ENCODE measurements around the gene SLC25A34.
A peak's percentile ranks its signal among the peaks of the same experiment; 100 is the strongest.
"Not testable (repeated sequence)": the region's sequence is repeated elsewhere in the genome, so short reads cannot be mapped to it uniquely, and the experiment has no call there.

SLC25A34 gene

DNA sequence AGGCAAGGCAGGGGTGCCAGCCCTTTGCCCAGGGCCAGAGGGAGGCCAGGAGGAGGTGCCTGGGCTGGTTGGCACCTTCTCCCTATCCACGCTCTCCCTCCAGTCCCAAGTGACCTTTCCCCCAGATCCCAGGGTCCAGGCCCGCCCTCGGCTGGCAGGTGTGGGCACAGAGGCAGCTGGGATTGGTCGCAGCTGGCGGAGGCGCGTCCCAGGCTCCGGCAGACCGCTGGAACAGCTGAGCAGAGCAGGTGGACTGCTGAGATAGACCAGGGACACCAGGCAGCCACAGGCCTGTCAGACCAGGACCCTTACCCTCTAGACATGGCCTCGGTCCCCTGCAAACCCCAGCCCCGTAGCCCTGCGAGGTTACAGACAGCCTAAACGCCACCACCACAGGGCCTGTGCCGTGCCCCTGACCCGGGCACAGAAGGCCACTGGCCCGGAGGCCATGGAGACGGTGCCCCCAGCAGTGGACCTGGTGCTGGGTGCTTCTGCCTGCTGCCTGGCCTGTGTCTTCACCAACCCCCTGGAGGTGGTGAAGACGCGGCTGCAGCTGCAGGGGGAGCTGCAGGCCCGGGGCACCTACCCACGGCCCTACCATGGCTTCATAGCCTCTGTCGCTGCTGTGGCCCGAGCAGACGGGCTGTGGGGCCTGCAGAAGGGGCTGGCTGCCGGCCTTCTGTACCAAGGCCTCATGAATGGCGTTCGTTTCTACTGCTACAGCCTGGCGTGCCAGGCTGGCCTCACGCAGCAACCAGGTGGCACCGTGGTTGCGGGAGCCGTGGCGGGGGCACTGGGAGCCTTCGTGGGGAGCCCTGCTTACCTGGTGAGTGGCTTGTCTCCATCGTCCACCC, at the start of gene SLC25A34:
SLC25A34 (plus strand) TSS at position 221 of the 854 bp plus-strand sequence; CDS start at position 449, 228 bp downstream.
- in situ Hi-C loops (cut with MboI; ENCODE audit: low pct_unique_long_range_greater_than_20kb, low sequenced_read_pairs), result no loop called here
- no peak for DNase-seq

DNA sequence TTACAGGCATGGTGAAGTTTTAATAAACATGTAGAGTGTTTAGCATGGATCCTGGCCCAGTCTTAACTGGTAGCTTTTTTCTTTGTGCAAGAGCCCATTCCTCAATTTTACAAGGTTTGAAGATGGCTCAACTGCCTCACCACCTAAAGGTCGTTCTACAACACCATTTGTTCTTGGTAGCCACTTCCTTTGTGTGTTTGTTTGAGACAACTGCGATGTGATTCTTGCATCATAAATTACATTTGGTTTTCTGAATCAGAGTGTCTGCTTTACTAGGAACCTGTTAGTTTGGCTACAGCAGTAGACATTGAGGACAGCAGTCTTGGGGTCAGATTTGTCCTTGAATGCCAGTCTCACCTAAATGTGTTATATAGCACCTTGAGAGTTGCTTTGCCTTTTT, 48.6 kb upstream of the SLC25A34 start:
- in situ Hi-C loops (cut with MboI; ENCODE audit: low pct_unique_long_range_greater_than_20kb, low sequenced_read_pairs), result no loop called here
- no peak for DNase-seq

DNA sequence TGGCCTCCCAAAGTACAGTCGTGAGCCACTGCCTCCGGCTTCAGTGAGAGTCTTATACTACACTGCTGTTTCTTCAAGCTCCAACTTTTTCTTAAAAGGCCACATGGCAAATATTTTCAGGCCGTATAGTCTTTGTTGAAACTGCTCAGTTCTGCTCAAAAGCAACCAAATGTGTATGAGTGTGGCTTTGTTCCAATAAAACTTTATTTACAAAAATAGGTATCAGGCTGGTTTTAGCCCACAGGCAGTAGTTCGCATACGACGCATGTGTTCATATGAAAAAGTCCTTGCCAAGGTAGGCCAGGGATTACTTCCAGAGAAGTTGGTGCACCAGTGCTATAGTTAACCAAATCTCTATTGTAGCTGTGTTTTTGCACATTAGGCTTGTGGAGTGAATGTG, 45.7 kb upstream of the SLC25A34 start:
- no peak for DNase-seq
- in situ Hi-C loops (cut with MboI; ENCODE audit: low pct_unique_long_range_greater_than_20kb, low sequenced_read_pairs), result no loop called here

DNA sequence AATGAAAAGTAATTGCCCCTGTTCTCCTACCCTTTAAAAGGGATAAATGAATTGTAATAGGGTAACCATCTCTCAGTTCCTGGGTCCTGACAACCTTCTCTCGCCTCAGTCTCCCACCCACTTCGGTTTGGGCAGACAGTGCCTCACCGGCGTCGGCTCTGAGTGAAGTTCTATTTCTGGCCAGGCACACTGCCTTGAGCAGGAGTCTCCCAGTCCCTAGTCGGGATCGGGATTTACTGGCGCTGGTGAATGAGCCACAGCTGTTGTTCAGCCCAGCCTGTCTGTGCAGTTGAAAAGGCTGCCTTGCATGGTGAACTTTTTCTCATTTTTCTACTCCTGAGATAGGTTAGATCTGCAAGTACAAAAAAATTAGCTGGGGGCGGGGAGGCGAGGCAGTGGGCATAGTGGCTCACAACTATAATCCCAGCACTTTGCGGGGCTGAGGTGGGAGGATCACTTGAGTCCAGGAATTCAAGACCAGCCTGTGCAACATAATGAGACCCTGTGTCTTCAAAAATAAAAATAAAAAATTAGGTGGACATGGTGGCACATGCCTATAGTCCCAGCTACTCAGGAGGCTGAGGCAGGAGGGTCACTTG, 44.5 kb upstream of the SLC25A34 start:
- DNase-seq, result no peak

DNA sequence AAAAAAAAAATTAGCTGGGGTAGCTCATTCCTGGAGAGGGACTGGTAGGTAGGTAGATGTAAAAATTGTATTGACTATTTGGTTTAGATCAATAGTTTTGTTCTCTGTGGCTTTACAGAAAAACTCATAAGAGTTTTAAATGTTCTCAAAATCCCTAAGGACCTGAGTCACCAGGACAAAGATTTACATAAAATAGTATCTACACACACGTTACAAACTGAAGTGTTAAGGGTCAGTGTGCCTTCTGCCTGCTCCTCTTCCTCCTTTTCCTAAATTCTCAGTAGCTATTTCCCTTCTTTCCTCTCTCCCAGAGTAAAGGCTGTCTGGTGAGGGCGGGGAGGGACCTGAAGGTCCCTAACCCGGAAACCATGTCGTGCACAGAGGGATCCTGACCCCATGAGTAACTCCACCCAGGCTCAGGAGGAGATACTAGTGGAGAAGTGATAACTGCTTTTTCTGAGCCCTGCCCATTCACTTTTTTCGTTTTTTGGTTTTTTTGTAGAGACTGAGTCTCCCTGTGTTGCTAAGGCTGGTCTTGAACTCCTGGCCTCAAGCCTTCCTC, 43.9 kb upstream of the SLC25A34 start:
- in situ Hi-C loops (cut with MboI; ENCODE audit: low pct_unique_long_range_greater_than_20kb, low sequenced_read_pairs), result no loop called here
- no peak for DNase-seq

More for the DNA sequence above, 44.5 kb upstream of the SLC25A34 start:
- in situ Hi-C loops (cut with MboI; ENCODE audit: low pct_unique_long_range_greater_than_20kb, low sequenced_read_pairs), result no loop called here

DNA sequence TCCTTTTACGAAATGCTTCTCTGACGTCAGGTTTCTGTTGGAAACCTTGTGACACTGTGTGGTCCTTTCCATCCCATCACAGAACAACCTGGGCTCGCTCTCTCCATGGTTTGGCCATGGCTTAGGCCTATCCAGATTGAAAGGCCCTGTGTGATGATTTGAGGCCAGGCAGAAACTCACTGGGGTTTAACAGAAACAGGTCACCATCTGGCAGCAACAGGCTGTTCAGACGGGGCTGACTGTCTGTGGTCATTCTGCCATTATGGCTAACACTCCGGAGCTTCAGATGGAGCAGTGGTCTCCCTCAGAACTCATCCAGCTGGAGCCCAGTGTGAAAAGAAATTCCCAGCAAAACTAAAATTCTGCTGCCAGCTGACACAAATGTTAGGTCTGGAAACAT, 42.7 kb upstream of the SLC25A34 start:
- in situ Hi-C loops (cut with MboI; ENCODE audit: low pct_unique_long_range_greater_than_20kb, low sequenced_read_pairs), result no loop called here
- no peak for DNase-seq

DNA sequence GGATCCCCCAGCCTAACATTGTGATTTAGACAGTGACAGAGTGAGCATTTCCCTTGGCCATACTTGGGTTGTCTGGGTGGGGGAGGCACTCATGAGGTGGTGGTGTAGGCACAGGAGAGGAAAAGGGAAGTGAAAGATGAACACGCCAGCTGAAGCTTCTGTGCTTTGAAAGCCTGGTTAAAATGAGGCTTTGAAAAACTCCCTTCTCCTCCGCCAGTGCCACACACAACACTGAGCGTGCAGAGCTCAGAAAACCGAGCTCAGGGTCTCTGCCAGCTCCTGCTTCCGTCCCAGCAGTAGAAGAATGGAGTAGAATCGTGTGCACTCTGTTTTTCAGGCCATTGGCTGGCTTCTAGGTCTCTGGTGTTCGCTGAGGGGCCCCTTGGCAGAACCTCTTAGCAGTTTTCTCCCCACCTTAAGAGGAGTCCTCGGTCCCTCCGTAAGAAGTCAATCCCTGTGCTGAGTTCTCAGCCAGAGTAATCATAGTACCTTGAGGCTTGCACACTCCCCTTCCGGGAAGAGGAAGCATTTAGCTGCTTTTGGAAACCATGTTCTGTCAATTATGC, 39.0 kb upstream of the SLC25A34 start:
- DNase-seq, result peak; percentile 93

DNA sequence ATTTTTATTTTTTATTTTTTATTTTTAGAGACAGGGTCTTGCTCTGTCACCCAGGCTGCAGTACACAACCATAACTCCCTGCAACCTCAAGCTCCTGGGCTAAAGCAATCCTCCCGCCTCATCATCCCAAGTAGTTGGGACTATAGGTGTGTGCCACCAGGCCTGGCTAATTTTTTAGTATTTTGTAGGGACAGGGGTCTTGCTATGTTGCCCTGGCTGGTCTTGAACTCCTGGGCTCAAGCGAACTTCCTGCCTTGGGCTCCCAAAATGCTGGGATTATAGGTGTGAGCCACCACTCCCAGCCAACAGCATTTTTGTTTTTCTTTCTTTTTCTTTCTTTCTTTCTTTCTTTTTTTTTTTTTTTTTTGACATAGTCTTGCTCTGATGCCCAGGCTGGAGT, 37.9 kb upstream of the SLC25A34 start:
- in situ Hi-C loops (cut with MboI; ENCODE audit: low pct_unique_long_range_greater_than_20kb, low sequenced_read_pairs), result no loop called here
- no peak for DNase-seq

More for the DNA sequence above, 39.0 kb upstream of the SLC25A34 start:
- in situ Hi-C loops (cut with MboI; ENCODE audit: low pct_unique_long_range_greater_than_20kb, low sequenced_read_pairs), result no loop called here

DNA sequence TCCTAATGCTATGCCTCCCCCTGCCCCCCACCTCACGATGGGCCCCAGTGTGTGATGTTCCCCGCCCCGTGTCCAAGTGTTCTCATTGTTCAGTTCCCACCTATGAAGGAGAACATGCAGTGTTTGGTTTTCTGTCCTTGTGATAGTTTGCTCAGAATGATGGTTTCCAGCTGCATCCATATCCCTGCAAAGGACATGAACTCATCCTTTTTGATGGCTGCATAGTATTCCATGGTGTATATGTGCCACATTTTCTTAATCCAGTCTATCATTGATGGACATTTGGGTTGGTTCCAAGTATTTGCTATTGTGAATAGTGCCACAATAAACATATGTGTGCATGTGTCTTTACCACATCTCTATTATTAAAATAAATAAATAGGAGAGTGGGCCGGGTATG, 36.7 kb upstream of the SLC25A34 start:
- DNase-seq; in situ Hi-C loops (cut with MboI; ENCODE audit: low pct_unique_long_range_greater_than_20kb, low sequenced_read_pairs): not testable (repeated sequence)

DNA sequence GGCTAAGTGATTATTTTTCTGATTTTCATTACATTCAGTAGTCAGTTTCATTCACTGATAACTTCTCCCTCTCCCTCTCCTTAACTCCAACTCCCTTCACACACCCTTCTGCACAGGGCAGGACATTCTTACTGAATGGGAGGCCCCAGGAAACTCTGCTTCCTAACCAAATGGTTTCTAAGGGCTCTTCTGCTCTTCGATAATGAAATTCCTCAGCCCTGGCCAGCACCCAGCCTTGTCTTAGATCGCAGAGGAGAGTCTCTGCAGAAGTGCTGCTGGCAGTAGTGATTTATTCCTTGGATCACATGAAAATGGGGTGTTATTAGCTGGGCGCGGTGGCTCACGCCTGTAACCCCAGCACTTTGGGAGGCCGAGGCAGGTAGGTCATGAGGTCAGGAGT, 35.5 kb upstream of the SLC25A34 start:
- in situ Hi-C loops (cut with MboI; ENCODE audit: low pct_unique_long_range_greater_than_20kb, low sequenced_read_pairs), result no loop called here
- no peak for DNase-seq

DNA sequence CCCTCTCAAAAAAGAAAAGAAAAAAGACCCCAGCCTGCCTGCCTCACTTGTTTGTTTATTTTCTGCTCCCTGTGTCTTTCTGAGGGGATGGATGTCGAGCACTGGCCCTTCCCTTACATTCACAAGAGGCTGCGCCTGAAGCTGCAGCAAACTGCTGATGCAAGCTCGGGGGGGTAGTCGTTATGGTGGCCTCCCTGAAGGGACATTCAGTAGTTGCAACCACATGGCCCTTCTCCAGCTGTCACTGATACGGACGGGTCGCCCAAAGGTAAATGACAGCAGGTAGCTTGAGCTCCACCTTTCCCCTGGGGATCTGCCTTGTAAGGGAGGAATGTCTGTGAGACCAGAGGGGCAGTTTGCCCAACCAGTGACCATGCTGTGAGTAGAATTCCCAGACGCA, 34.3 kb upstream of the SLC25A34 start:
- no peak for DNase-seq
- in situ Hi-C loops (cut with MboI; ENCODE audit: low pct_unique_long_range_greater_than_20kb, low sequenced_read_pairs), result no loop called here

DNA sequence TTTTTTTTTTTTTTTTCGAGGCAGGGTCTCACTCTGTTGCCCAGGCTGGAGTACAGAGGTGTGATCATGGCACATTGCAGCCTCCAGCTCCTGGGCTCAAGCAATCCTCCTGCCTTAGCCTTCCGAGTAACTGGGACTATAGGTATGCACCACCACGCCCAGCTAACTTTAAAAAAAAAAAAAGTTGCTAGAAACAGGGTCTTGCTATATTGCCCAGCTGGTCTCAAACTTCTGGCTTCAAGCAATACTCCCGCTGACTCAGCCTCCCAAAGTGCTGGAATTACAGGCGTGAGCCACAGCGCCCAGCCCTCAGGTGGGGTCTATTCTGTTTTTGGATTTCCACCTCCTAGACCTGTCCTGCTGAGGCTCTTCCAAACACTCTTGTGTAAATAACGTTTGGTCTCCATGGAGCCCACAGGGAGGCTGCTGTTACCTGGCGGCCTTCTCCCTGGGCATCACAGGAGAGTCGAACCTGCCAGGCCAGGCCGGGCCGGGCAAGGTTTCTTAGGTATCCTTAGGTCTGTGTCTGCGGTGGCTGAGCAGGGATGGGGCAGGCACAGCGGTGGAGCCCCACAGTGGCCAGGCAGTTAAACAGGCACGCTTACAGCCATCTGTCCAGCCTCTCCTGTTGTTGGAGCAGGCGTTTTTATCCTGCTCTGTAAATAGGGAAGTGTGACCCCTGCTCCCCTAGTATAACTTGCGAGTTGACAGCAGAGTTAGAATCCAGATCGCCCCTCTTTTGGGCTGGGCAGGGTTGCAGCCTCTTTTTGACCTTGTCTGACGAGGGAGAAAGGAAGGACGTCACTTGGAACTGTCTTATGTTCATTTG, 33.1 kb upstream of the SLC25A34 start:
- in situ Hi-C loops (cut with MboI; ENCODE audit: low pct_unique_long_range_greater_than_20kb, low sequenced_read_pairs), result no loop called here
- no peak for DNase-seq

DNA sequence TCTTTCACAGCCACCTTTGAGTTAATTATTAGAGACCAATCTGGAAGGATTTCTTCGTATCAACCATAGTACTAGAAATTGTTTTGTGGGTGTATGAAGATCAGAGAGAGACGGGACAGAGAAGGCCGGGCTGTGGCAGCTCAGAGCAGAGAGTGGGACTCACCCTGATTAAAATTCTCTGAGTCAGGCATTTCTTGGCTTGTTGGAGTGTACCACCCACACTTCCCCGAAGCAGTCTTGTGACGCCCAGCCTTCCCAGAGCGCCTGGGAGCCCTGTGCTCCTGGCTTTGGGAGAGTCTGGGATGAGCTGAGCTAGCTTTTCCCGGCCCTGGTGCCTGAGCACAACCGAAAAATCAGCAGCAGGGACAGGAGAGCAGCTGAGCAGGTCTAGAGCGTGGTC, 32.5 kb upstream of the SLC25A34 start:
- in situ Hi-C loops (cut with MboI; ENCODE audit: low pct_unique_long_range_greater_than_20kb, low sequenced_read_pairs), result no loop called here
- DNase-seq, result no peak

DNA sequence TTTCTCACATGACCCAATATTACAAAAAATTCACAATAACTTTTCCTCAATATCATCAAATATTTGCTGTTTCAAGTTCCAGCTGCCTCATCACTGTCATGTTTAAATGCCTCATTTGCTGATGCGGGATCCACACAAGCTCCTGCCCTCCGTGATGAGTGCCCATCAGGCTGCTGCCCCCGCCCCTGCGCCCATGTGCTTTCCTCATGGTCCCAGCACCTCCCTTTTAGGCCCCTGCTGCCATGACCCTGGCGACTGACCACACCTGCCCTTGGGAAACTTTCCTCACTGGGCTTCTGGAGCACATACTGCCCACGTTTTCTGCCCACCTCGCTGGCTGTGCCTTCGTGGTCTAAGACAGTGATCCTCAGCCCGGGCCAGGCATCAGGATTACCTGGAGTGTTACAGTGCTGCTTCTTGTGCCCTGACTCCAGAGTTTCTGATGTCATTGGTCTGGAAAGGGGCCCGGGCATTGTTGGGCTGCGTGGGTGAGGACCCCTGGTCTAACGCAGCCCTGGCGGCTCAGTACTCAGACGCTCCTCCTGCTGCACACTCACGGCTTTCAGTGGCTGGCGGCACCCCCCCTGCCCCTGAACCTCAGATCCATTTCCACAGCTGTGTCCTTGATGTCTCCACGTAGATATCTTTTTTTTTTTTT, 31.4 kb upstream of the SLC25A34 start:
- in situ Hi-C loops (cut with MboI; ENCODE audit: low pct_unique_long_range_greater_than_20kb, low sequenced_read_pairs), result no loop called here
- DNase-seq, result no peak

DNA sequence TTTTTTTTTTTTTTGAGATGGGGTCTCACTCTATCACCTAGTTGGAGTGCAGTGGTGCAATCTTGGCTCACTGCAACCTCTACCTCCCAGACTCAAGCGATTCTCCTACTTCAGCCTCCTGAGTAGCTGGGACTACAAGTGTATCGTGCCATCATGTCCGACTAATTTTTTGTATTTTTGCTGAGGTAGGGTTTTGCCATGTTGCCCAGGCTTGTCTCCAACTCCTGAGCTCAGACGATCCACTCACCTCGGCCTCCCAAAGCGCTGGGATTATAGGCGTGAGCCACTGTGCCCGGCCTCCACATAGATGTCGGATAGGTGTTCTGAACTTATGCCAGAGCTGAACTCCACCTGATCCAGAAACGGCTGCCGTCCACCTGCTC, 30.9 kb upstream of the SLC25A34 start:
- in situ Hi-C loops (cut with MboI; ENCODE audit: low pct_unique_long_range_greater_than_20kb, low sequenced_read_pairs), result no loop called here
- no peak for DNase-seq

DNA sequence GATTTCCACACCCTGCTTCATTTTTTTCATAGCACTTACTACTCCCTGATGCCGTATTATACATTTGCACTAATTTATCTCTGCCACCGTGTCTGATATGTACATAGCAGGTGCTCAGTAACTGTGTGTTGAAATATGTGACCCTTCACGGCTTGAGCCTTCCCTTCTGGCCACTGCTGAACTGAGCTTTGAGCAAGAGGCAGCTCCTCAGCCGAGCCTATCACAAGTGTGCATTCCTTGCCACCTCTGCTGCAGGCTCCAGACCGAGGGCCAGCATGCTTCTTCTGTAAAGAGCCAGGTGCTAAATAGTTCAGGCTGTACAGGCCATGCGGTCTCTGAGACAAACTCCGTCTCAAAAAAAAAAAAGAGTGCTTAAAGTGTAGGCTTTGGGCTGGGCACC, 29.3 kb upstream of the SLC25A34 start:
- in situ Hi-C loops (cut with MboI; ENCODE audit: low pct_unique_long_range_greater_than_20kb, low sequenced_read_pairs), result no loop called here
- no peak for DNase-seq

DNA sequence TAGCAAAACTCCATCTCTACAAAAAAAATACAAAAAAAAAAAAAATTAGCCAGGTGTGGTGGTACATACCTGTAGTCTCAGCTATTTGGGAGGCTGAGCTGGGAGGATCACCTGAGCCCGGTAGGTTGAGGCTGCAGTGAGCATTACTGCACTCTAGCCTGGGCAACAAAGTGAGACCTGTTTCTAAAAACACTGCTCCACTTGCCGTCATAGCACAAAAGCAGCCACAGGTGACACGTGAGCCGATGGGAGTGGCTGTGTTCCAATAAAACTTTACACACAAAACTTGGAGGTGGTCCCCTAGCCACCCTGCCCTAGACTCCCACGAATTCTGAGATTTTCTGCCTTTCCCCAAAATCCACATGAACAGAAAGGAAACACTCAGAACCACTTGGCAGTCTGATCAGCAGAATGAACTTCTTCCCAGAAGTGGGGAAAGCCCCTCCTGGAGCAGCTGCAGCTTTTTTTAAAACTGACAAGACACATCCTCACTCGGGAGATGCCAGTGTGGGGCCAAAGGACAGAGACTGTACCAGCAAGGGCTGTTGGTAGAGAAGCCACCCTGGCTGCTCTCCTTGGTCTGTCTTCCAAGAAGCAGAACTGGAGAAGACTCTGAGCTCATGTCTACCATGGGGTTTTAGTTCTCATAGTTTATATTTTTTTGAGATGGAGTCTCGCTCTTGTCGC, 28.7 kb upstream of the SLC25A34 start:
- no peak for DNase-seq
- in situ Hi-C loops (cut with MboI; ENCODE audit: low pct_unique_long_range_greater_than_20kb, low sequenced_read_pairs), result no loop called here

DNA sequence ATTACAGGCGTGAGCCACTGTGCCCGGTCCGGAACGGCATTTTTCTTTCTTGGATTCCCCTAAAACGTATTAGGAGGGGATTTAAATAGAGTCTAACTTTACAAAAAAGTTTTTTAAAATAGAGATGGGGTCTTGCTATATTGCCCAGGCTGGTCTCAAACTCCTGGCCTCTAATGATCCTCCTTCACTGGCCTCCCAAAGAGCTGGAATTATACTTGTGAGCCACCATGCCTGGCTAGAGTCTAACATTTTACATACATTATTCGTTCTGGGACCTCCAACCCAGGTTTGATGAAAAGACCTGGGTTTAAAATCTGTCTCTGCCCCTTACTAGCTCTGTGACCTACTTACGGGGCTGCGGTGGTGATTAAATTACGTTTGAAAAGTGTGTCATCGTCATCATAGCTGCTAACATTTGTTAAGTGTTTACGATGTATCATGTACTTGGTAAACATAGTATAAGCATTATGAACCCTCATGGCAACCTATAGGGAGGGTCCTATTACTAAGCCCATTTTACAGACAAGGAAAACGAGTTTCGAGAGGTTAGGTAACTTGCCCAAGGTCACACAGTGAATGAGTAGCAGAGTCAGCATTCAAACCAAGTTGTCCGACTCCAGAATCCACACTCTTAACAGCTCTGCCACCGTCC, 27.4 kb upstream of the SLC25A34 start:
- in situ Hi-C loops (cut with MboI; ENCODE audit: low pct_unique_long_range_greater_than_20kb, low sequenced_read_pairs), result no loop called here
- no peak for DNase-seq

Data from KBM-7 (cell line).